Mesenchymal stem cell (in vitro differentiated cells and primary cell): ENCODE data around the gene AMOT.

Experiments
- DNase-seq: peaks from one replicate; pipeline ENCODE4 v3.0.0-alpha.2; 2013
- H2AFZ ChIP-seq: one replicate; pipeline ENCODE4 v1.6.1; 2013; ENCODE audit warnings: low read depth, mild to moderate bottlenecking, control low read depth, inconsistent platforms, low read length, moderate library complexity
- H2AK5ac ChIP-seq: 2 replicates; pipeline ENCODE4 v1.6.1; 2013; ENCODE audit warnings: low read length, moderate library complexity, mild to moderate bottlenecking, inconsistent platforms; ENCODE audit not compliant: severe bottlenecking
- H2BK120ac ChIP-seq: one replicate; pipeline ENCODE4 v1.6.1; 2013; ENCODE audit warnings: low read depth, mild to moderate bottlenecking, inconsistent platforms, low read length, moderate library complexity
- H2BK12ac ChIP-seq, 2 experiments: one replicate each; pipeline ENCODE4 v1.6.1; 2013; ENCODE audit warnings: inconsistent platforms in 2 of 2, low read length in 2 of 2, mild to moderate bottlenecking in 2 of 2, moderate library complexity in 2 of 2, control low read depth in 1 of 2
- H2BK15ac ChIP-seq: one replicate; pipeline ENCODE4 v1.6.1; 2013; ENCODE audit warnings: mild to moderate bottlenecking, low read depth, inconsistent platforms; ENCODE audit not compliant: poor library complexity, severe bottlenecking
- H2BK5ac ChIP-seq: 2 replicates; pipeline ENCODE4 v1.6.1; 2013; ENCODE audit warnings: low read depth, mild to moderate bottlenecking, low read length, control low read depth, inconsistent platforms; ENCODE audit not compliant: poor library complexity, severe bottlenecking
- H3K14ac ChIP-seq, 2 experiments: one replicate each; pipeline ENCODE4 v1.6.1; 2013; ENCODE audit warnings: inconsistent platforms in 2 of 2, low read length in 2 of 2, control low read depth in 1 of 2, mild to moderate bottlenecking in 1 of 2, moderate library complexity in 1 of 2
- H3K18ac ChIP-seq, 2 experiments: one replicate each; pipeline ENCODE4 v1.6.1; 2013; ENCODE audit warnings: inconsistent platforms in 2 of 2, low read length in 2 of 2, control low read depth in 1 of 2, low read depth in 1 of 2, mild to moderate bottlenecking in 1 of 2
- H3K23ac ChIP-seq, 2 experiments: one replicate each; pipeline ENCODE4 v1.6.1; 2013; ENCODE audit warnings: inconsistent platforms in 2 of 2, low read length in 2 of 2, mild to moderate bottlenecking in 2 of 2, moderate library complexity in 2 of 2, control low read depth in 1 of 2
- H3K27ac ChIP-seq: 2 replicates; pipeline ENCODE4 v1.5.1; 2013; ENCODE audit warnings: mild to moderate bottlenecking, moderate library complexity, low read length, control low read depth, inconsistent platforms; ENCODE audit not compliant: poor library complexity, severe bottlenecking
- H3K27me3 ChIP-seq, 2 experiments: 2 replicates each; pipeline versions ENCODE4 v1.6.1 to v1.7.0; 2013; ENCODE audit warnings: low read length in 2 of 2, mild to moderate bottlenecking in 2 of 2, moderate library complexity in 2 of 2, control low read depth in 1 of 2, inconsistent platforms in 1 of 2; ENCODE audit not compliant: control insufficient read depth in 1 of 2, insufficient read depth in 1 of 2
- H3K36me3 ChIP-seq, 2 experiments: 2 replicates each; pipeline versions ENCODE4 v1.6.1 to v1.7.0; 2013; ENCODE audit warnings: low read length in 2 of 2, control low read depth in 1 of 2, inconsistent platforms in 1 of 2, low read depth in 1 of 2, mild to moderate bottlenecking in 1 of 2; ENCODE audit not compliant: insufficient read depth in 2 of 2, control insufficient read depth in 1 of 2
- H3K4ac ChIP-seq, 2 experiments: one replicate each; pipeline ENCODE4 v1.6.1; 2013; ENCODE audit warnings: inconsistent platforms in 2 of 2, low read length in 2 of 2, mild to moderate bottlenecking in 2 of 2, moderate library complexity in 2 of 2, control low read depth in 1 of 2, low read depth in 1 of 2
- H3K4me1 ChIP-seq: 2 replicates; pipeline ENCODE4 v1.6.1; 2013; ENCODE audit warnings: low read depth, low read length, control low read depth; ENCODE audit not compliant: control insufficient read depth, insufficient read depth
- H3K4me2 ChIP-seq: 2 replicates; pipeline ENCODE4 v1.6.1; 2013; ENCODE audit warnings: low read length, mild to moderate bottlenecking, inconsistent platforms; ENCODE audit not compliant: poor library complexity, severe bottlenecking
- H3K4me3 ChIP-seq, 2 experiments: 2 replicates each; pipeline versions ENCODE4 v1.5.1 to v1.7.0; 2013; ENCODE audit warnings: low read length in 2 of 2, mild to moderate bottlenecking in 2 of 2, control low read depth in 1 of 2, low read depth in 1 of 2; ENCODE audit not compliant: insufficient read depth in 1 of 2
- H3K79me1 ChIP-seq: replicated peaks from 2 replicates; pipeline ENCODE4 v1.6.1; 2013; ENCODE audit warnings: mild to moderate bottlenecking, control low read depth, low read length, inconsistent platforms; ENCODE audit not compliant: poor library complexity, severe bottlenecking
- H3K9ac ChIP-seq: 2 replicates; pipeline ENCODE4 v1.7.0; 2013; ENCODE audit warnings: mild to moderate bottlenecking, low read length, moderate library complexity
- H3K9me3 ChIP-seq: 2 replicates; pipeline ENCODE4 v1.7.0; 2013; ENCODE audit warnings: mild to moderate bottlenecking, low read length; ENCODE audit not compliant: control insufficient read depth
- H4K8ac ChIP-seq: one replicate; pipeline ENCODE4 v1.6.1; 2013; ENCODE audit warnings: inconsistent platforms, mild to moderate bottlenecking, low read length, moderate library complexity
- H4K91ac ChIP-seq: one replicate; pipeline ENCODE4 v1.6.1; 2013; ENCODE audit warnings: mild to moderate bottlenecking, low read length, inconsistent platforms
- WGBS: methylation state at CpG from one replicate; pipeline ENCODE4 v1.1.7; 2013; ENCODE audit warnings: mixed read lengths; 5-methylcytosine and 5-hydroxymethylcytosine counted together

Gene AMOT

GRCh38 chrX:112746812-112747595 lies 93.6 kb downstream of the AMOT start:
- Histone ChIP-seq H2BK120ac (no peak overlapping the region), H3K4me3 (no peak overlapping the region), H3K4me2 (no peak overlapping the region), H4K91ac (no peak overlapping the region), H3K27me3 (peaks cover 0 to 41% of the 10 kb centered on the region in 2 experiments), H4K8ac (no peak overlapping the region), H2AFZ (no peak overlapping the region), H3K36me3 (no peaks in the 10 kb centered on the region), H3K9ac (no peak overlapping the region), H3K23ac (no peak overlapping the region), H3K4me1 (no peaks in the 10 kb centered on the region), H3K9me3 (no peaks in the 10 kb centered on the region), H3K14ac (no peak overlapping the region), H3K18ac (no peak overlapping the region), H3K4ac (no peak overlapping the region), H2BK12ac (no peak overlapping the region), H3K27ac (no peak overlapping the region), H3K79me1 (no peaks in the 10 kb centered on the region), H2BK5ac (no peak overlapping the region), H2BK15ac (no peak overlapping the region), H2AK5ac (no peak overlapping the region)
- WGBS = 51% methylated on average over 4 of the region's 4 CpGs
- DNase-seq = peak; percentile 64

DNA sequence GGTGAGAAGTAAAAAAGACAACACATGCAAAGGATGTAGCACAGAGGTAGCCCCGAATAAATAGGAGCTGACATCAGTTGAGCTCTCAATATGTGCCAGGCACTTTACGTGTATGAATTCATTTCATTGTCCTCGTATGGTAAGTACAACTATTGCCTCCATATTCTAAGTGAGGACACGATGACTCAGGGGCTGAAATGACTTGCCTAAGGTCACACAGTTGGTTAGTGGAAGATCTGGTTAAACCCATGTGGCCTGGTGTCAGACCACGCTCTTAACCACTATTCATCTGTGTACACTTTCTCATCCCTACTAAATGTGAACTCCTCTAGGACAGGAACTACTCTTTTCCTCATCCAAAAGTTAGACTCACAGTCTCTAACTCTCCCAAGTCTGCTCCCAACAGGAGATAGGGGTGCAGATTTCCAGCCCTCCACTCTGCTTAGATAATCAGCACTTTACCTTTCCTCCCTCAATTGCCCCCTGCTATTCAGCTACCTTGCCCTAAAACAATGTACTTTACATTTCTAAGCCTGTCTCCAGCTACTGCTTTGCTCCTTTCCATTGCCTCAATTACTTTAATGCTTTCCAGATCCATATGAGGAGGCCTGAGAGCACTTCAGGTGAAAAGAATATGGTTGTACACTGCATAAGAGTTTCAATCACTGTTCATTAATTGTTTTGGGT lies 102.1 kb downstream of the AMOT start:
- Histone ChIP-seq H2BK12ac (no peak overlapping the region), H3K23ac (no peak overlapping the region), H3K4me3 (no peak overlapping the region), H2BK5ac (no peak overlapping the region), H3K4me2 (no peak overlapping the region), H2AFZ (no peak overlapping the region), H3K79me1 (no peaks in the 10 kb centered on the region), H3K18ac (no peak overlapping the region), H4K8ac (no peak overlapping the region), H3K36me3 (no peaks in the 10 kb centered on the region), H3K27me3 (peaks cover 0 to 51% of the 10 kb centered on the region in 2 experiments), H3K27ac (no peak overlapping the region), H2AK5ac (no peak overlapping the region), H3K14ac (no peak overlapping the region), H2BK120ac (no peak overlapping the region), H3K9me3 (no peaks in the 10 kb centered on the region), H4K91ac (no peak overlapping the region), H3K4me1 (no peaks in the 10 kb centered on the region), H3K4ac (no peak overlapping the region), H2BK15ac (no peak overlapping the region), H3K9ac (no peak overlapping the region)
- WGBS = 92% methylated on average over 4 of the region's 5 CpGs
- no peak for DNase-seq

DNA sequence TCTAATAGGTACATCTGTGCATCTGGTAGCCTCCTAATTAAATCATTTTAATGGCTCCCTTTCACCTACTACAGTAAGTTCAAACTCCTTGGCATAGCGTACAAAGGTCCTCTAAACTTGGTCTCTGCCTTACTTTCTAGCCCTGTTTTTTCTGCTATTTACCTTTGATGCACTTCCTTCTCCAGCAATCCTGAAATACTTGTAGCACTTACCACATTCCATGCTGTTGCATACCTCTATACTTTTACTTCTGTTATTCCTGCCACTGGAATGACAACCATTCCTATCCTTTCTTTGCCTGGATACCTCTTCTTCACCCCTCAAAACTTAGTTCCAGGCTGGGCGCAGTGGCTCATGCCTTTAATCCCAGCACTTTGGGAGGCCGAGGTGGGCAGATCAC lies 104.3 kb downstream of the AMOT start:
- Histone ChIP-seq H4K8ac (no peak overlapping the region), H2AFZ (no peak overlapping the region), H3K9ac (no peak overlapping the region), H3K4ac (no peak overlapping the region), H3K9me3 (no peaks in the 10 kb centered on the region), H3K79me1 (no peaks in the 10 kb centered on the region), H2BK120ac (no peak overlapping the region), H3K4me3 (no peak overlapping the region), H3K23ac (no peak overlapping the region), H3K4me1 (no peaks in the 10 kb centered on the region), H3K36me3 (no peaks in the 10 kb centered on the region), H4K91ac (no peak overlapping the region), H2BK12ac (no peak overlapping the region), H3K4me2 (no peak overlapping the region), H3K14ac (no peak overlapping the region), H2AK5ac (no peak overlapping the region), H3K27me3 (peaks cover 0 to 54% of the 10 kb centered on the region in 2 experiments), H3K18ac (no peak overlapping the region), H3K27ac (no peak overlapping the region), H2BK5ac (no peak overlapping the region), H2BK15ac (no peak overlapping the region)
- no peak for DNase-seq
- 86% methylated on average over 3 of the region's 3 CpGs for WGBS

DNA sequence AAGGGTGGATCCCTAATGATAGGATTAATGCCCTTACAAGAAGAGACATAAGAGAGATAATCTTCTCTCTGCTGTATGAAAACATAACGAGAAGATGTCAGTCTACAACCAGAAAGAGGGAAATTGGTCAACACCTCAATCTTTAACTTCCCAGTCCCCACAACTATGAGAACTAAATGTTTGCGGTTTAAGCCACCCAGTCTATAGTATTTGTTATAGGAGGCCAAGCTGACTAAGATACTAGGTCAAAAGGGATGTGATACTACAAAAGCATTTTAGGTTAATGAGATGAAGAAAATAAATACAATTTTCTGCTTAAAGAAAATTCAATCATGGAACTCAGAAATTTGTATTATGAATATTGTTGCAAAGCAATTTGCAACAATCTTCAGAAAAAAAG lies 105.5 kb downstream of the AMOT start:
- Histone ChIP-seq H3K36me3 (no peaks in the 10 kb centered on the region), H3K27me3 (peaks cover 0 to 56% of the 10 kb centered on the region in 2 experiments), H3K23ac (no peak overlapping the region), H3K9ac (no peak overlapping the region), H3K9me3 (no peaks in the 10 kb centered on the region), H4K8ac (no peak overlapping the region), H3K27ac (no peak overlapping the region), H3K18ac (no peak overlapping the region), H3K4me3 (no peak overlapping the region), H3K14ac (no peak overlapping the region), H3K4me2 (no peak overlapping the region), H3K4me1 (no peaks in the 10 kb centered on the region), H2AFZ (no peak overlapping the region), H2BK5ac (no peak overlapping the region), H3K4ac (no peak overlapping the region), H3K79me1 (no peaks in the 10 kb centered on the region), H2BK120ac (no peak overlapping the region), H2BK12ac (no peak overlapping the region), H4K91ac (no peak overlapping the region), H2AK5ac (no peak overlapping the region), H2BK15ac (no peak overlapping the region)
- no CpG with 5 or more reads among the region's 2 CpGs for WGBS
- DNase-seq = no peak
